GM18870 (cell line): ENCODE results near the gene HGFAC.
"Not testable (repeated sequence)": the region's sequence is repeated elsewhere in the genome, so short reads cannot be mapped to it uniquely, and the experiment has no call there.

Experiments used
- ATAC-seq: cut with Tn5 transposase; IDR thresholded peaks from one replicate; pipeline ENCODE4 v1.9.1; 2021; ENCODE audit warnings: moderate library complexity; ENCODE audit not compliant: unreplicated experiment

HGFAC gene

DNA sequence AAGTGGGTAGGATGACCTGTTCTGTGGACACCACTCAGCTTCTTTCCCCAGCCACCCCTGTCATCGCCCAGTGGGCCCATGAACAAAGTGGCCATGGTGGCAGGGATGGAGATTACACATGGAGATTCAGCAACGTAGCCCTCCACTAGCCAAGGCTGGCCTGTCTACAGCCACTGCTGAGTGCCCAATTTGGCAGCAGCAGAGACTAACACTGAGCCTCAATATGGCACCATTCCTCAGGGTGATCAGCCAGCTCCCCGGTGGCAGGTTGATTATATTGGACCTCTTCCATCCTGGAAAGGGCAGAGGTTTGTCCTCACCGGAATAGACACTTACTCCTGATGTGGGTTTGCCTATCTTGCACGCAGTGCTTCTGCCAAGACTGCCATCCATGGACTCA is 17.4 kb downstream of the HGFAC start:
- ATAC-seq: not testable (repeated sequence)

DNA sequence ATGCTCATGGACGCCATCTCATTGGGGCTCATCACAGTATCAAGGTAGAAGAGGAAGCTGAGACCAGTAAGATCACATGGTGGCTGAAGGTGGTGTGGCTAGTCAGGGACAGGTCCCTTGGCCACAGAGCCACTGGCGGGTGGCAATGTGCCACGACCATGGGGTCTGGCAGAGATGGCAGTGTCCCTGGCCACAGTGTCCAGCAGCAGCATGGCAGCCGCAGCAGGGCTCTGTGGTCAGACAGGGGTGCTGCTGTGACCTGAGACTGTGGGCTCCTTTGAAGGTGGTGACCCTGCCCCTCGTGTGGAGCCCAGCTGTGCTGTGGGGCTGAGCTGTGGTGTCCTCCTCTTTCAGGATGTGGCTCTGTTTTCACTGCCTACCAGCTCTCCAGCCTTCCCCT is 19.2 kb downstream of the HGFAC start:
- ATAC-seq: no peak

DNA sequence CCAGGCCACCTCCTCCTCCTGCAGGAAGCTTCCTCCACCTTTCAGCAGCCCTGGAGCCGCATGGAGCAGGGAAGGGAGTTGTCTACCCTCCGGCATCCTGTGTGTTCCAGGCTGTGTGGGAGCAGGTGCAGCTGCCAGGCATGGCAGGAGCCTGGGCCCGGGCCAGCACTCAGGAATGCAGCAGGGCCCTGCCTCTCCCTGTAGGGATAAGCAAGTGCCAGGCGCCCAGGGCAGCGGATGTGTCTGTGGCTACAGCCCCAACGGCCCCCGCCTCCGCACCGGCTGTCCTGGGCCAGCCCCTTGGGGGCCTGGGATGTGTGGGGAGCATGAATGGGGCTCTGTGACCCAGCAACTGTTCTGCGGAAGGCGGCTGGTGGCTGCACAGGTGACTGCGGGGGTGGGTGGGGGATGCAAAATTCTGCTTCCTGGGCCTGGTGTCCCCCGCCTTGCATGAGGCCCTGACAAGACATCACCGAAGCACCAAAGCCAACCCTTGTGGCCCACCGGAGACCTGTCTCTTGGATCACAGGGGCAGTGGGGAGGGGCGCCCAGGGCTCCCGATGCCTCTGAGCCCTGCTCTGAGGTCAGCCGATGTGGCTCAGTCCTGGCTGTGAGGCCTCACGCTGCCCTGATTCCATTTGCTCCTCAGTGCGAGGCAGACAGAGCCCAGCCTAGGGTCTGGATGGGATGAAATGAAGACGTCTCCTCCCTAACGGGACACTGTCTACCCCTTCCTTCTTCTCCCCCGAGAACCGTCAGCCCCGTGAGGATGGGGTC is 19.9 kb downstream of the HGFAC start:
- ATAC-seq: no peak

DNA sequence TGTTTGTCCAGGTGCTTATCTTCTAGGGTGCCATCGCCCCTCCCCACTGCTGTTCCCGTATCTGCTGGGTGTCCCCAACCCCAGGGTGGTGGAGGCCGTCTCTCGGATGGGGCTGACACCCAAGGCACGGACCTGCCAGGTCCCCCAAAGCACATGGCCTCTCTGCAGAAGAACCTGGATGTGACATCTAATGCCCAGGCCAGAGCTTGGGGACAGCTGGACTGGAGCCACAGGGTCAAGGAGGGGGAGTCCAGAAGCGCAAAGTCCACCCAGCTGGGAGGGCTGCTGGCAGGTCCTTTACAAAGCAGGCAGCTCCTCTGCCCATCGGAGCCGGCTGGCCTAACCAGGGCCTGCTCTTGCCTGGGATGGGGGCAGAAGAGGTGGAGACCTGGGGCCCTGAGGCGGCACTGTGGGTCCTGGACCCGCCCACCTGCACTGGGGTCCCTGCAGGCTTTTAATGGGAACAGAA is 20.6 kb downstream of the HGFAC start:
- no peak for ATAC-seq

DNA sequence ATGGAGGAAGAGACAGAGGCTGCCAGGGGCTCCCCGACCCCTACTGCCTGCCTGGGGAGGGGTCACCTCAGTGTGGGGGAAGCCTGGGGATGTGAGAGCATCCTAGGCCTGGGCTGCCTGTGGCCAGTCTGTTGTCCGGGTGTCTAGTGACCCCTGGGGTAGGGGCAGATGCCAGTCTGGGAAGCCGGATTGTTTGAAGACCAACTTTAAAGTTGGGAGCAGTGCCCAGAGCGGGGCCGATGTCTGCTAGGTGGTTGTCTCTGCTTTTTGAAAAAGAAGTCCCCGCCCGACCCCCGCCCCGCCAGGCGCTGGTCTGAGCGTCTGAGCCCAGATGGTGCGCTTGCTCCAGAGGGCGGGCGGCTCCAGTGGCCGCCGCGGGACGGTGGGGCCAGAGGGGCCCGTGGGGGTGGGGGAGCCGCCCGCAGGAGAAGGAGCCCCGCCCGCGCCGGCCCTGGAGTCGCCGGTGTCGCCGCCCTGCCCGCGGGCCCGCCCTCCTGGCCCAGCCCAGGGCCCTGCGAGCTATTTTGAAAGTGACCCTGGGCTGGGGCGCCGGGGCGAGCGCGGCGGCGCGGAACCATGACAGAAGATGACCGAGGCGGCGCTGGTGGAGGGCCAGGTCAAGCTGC is 21.1 kb downstream of the HGFAC start, which contains the start of gene DOK7:
Gene DOK7 (plus strand): TSS at position 517 of the 626 bp plus-strand sequence. CDS start 70 bp downstream, at position 587.
- ATAC-seq: no peak

DNA sequence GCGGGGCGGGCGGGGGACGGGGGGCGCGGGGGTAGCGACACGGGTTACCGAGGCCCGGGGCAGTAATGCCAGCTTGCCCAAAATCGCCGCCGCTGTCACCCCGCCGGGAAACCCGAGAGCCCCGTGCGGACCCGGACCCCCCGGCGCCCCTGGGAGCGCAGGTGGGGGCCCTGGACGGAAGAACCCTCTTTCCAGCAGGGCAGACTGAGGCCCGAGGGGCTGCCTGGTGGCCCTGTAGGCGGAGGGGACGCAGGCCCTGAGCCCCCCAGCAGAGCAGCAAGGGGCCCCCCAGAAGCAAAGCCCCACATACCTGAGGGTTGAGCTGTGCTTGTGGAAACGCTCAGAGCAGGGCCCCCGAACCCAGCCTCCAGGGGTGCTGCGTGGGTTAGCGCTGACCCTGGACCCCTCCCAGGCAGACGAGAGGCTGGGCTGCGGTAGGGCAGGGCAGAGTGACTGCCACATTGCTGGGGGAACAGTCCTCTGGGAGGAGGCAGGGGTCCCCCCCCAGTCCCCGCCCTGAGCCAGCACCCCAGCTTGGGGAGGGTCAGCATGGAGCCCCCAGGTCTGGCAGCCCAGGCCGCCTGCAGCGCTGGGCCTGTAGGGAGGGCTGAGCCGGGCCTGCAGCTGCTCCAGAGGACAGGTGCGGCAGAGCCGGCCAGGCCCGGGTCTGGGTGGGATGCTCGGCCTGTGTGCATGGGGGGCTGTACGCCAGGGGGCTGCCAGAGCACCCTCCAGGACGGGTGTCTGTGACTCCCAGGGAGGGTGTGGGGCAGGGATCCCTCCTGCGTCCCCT is 22.0 kb downstream of the HGFAC start:
- ATAC-seq: no peak

DNA sequence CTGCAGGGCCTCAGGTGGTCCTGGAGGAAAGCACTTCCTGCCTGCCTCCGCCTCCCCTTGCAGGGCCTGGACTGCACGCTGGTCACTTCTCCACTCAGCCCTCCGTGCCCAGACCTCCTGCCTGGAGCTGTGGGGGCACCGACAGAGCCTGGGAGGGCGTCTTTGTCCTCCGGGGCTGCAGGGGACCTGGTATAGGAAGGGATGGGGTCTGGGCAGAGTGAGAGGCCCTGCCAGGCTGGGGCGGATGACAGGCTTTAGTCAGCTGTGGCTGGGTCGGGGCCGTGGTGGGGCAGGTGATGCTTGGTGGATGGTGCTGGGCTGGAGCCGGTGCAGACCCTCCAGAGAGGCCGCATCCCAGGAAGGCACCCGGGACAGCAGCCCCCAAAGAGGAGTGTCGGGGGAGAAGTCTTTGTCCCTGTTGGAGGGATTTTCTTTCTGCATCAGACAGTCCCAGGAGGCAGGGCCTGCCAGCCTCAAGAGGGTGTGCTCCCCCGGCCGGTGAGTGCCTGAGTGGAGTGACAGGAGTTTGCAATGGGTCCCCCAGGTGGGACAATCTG is 22.7 kb downstream of the HGFAC start:
- no peak for ATAC-seq

DNA sequence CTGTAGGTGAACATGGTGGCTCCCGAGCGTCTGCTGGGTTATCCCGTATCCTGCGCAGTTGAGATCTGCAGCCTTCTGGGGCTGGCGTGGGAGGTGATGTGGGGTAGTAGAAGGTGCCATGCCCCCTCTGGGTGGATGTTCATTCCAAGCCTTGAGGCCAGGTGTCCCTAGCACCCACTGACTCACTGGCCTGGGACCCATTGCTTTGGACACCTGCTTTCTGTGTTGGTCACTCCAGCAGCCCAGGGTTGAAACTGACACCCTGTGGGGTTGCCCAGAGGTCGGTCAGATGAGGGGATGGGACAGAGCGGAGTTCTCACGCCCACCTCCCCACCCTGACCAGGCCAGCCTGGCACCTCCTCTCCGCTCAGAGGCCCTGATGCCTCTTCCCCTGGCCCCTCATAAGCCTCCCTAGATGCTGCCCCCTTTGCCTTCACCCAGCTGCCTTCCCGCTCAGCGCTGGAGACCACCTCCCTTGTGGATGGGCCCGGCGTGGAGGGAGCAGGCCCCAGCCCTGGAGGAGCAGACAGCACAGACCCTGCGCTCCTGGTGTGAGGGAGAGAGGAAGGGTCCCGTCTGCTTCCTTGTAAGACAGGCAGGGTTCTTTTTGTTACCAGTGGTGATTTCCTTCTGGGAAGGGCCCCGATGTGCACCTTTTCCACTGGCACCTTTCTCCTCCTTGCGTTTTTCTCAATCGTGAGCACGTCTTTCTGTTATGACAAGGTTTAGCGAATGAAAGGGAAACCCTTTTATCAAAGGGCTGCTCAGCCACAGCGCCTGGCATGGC is 23.3 kb downstream of the HGFAC start:
- no peak for ATAC-seq

DNA sequence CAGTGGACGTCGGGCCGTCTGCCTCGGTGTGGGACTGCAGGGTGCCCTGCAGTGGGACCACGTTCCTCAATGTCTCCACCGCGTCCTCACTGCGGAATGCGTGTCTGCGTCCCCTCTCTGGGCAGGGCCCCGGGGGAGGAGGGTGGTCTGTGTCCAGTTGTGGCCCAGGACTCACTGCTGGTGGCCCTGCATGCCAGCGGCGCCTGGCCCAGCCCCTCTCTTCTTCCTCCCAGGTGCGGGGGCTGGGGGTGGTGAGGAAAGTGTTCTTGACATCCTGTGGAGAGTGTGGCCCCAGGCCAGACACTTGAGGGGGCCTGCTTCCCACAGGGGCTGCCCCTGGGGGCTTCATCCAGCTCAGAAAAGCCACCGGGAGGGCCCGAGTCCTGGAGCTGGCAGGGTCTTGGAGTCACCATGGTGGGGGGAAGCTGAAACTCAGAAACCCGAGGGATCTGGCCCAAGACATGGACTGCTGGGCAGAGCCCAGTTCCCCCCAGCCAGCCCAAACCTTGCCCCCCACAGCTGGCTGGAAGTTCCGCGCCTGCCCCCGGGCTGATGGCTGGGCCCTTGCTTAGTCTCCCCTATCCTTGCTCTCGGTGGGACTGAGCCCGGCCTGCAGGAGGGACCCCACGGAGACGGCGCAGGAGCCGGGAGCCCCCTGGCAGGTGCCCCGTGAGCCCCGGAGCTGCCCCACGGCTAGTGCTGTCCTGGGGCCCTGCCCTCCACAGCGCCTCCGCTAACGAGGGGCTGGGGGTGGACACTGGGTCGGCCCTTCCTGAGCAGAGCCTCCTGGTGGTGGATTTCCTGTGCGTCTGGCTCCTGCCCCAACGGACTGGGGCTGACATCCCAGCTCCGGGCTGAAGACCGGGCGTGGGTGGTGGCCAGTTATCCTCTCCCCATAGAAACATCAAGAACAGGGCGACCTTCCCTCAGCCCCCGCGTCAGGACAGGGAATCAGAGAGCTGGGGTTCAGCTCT is 24.2 kb downstream of the HGFAC start:
- ATAC-seq: no peak

DNA sequence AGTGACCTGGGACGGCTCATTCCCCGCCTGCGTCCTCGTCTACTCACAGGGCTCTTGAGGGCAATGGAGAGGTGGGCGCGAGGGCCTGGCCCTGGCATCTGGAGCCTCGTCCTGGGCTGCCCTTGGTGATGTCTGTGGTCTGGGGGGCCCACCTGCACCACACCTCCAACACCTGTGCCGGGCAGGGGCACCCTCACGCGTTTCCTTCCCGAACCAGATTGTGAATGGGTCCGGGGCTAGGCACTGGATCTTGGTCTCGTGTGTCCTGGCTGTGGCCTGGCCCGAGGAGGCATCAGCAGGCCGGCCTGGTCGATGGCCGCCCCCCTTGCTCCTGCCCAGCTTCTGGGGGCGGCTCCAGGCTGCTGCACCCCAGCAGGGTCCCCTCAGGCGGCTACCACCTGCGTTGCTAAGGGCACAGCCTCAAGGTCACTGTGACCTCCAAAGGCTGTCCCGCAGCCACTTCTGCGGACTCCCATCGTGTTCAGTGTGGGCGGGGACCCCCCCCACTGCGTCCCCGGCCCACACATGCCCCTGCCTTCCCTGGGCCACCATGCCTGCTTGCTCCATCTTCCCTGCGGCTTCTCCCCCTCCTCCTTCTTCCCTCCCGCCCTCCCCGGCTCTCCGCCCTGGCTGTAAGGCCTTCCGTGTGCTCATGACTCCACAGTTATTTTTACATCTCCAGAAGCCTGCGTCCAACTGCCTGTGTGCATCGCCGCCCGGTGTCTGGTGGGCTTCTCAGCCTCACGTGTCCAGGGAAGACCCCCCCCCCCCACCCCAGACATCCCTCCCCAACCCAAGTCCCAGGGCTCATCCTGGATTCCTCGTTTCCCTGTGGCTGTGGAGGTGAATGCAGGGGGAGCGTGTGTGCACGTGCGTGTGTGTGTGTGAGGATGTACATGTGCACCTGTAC is 25.2 kb downstream of the HGFAC start:
- no peak for ATAC-seq

DNA sequence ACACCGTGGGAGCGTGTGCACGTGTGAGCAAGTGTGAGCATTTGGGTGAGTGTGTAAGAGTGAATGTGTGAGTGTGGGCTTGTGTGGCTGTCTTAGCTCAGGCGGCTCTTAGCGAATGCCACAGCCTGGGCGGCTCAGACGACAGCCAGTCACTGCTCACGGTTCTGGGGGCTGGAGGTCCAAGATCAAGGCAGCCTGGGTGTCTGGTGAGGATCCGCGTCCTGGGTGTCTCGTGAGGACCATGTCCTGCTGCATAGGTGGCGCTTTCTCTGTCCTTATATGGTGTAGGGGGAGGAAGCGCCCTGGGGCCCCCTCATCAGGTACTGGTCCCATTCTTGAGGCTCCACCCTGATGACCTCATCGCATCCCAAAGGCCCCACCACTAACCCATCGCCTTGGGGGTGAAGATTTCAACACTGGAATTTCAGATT is 25.8 kb downstream of the HGFAC start:
- no peak for ATAC-seq

DNA sequence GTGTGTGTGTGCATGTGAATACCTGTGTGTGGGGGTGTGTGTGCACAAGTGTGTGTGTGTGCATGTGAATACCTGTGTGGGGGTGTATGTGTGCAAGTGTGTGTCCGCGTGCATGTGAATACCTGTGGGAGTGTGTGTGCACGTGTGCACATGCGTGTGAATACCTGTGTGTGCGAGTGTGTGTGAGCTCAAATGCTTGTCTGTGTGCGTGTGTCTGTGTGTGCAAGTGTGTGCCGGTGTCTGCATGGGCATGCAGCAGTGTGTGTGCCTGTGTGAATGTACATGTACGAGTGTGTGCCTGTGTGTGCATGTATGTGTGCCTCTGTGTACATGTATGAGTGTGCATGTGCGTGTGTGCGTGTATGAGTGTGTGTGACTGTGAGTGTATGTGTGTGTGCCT is 26.4 kb downstream of the HGFAC start:
- ATAC-seq: no peak

DNA sequence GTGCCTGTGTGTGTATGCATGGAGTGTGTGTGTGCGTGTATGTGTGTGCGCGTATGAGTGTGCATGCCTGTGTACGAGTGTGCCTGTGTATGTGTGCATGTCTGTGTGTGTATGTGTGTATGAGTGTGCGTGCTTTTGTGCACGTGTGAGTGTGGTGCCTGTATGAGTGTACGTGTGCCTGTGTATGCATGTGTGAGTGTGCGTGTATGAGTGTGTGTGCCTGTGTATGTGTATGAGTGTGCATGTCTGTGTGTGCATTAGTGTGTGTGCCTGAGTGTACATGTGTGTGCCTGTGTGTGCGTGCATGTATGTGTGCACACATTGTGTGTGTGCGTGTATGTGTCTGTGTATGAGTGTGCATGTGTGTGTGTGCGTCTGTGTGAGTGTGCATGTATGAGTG is 27.0 kb downstream of the HGFAC start:
- ATAC-seq: no peak

DNA sequence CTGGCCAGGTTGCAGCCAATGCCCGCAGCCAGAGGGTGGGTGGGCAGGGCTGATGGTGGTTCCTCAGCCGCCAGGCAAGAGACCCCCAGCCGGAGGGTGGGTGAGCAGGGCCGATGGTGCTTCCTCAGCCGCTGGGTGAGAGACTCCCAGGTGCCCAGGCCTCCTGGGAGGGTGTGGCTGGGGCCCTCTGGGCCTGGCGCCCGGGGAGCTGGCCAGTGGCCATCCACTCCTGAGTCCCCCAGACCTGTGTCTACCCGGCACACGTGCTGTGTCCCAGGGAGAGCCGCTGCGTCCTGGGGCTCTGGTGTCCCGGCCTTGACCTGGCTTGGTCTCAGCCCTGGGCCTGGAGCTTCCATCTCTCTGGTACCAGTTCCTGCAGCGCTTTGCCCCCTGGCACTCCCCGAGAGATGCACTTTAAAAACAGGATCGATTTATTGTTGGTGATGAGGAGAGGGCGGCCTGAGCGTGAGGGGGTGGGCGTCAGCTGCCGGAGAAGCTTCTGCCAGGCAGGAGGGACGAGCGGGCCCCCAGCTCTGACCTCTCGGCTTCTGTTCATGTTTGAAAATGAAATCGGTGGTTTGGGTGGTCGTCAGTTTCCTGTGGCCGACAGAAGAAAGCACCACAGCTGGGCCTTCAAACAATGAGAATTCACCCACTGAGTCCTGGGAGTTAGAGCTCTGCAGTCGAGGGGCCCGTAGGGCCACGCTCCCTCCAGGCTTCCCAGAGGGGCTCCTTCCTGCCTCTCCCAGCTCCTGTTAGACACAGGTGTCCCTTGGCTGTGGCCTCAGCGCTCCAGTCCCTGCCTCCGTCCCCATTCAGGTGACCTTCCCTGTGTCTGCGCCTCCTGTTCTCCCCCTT is 27.8 kb downstream of the HGFAC start:
- ATAC-seq: no peak

DNA sequence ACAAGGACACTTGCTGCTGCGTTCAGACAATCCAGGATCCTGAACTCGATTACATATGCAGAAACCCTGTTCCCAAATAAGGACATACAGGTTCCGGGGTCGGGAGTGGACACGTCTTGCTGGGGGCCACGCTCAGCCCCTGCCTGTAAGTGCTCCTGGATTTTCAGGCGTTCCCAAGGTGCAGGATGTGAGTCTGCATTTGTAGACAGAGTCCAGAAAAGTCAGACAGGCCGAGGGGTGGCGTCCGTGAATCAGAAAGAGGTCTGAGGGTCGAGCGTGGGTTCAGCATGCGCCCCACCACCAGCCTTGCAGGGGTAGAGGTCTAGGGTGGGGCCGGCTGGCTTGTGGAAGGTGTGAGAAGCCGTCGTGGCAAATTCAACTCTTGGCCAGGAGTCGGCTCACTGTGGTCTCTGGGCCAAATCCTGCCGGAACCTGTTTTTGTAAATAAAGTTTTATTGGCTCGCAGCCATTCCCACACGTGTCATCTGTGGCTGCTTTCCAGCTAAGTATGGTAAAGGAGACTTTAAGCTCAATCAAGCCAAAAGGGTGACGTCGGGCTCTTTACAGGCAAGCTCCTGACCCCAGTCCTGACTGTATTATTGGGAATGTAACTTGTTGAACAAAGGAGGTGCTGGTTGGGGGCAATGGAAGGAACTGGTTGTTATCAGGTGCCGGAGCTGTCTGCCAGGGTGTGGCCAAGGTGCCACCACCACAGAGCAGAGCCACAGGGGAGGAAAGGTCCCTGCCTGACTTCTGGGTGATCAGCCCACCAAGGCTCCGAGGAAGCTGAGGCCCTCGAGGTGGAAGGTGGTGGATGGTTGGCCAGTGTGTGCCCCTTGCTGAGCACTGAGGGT is 28.7 kb downstream of the HGFAC start:
- no peak for ATAC-seq

DNA sequence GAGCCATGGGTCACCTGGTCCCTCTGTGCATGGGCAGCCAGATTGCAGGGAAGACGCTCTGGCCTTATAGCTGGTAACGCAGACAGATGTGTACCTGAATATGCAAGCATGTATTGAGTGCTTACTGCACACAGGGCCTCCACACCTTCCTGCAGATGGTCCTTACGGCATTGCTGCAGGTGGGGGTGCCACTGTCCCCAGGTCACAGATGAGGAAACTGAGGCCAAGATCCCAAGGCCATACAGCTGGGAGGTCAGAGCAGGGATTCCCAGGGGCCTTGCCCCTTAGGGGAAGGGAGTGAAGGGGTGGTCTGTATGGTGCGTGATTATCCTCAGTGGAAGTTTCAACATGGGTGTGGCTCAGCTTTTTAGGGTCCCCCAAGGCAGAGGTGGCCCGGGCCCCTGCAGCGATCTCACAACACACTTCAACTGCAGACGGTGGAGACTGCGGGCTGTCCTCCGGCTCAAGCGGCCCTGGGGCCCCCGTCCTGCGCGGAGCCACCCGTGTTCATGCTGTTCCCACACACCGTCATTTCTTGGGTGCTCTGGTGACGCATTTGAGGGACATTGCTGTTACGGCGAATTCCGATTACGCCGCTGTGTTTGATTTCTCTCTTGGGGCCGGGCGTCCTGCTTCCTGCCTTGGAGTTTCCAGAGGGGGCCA is 29.5 kb downstream of the HGFAC start:
- ATAC-seq: no peak
